Body of pancreas (tissue), 4 donors: ENCODE data around the gene CDS2. TPM values are rescaled to one million over a fixed set of nuclear protein-coding genes. Genes with fewer than 3 reads are reported as not detected.
A peak's percentile ranks its signal among the peaks of the same experiment; 100 is the strongest.

Experiments
- ATAC-seq: fragments of 150-250 bp; one replicate; pipeline ENCODE4 v1.9.1; 2016
- DNase-seq, 4 donors: peaks; one replicate each; pipeline ENCODE4 v3.0.0-alpha.2; 2019
- H3K27ac ChIP-seq, 4 donors: fragments of 200-600 bp; sonication (generic); 1 replicate in 3 of 4; 2 replicates in 1 of 4; pipeline versions ENCODE4 v1.5.1 to v1.6.1; 2016 to 2019; ENCODE audit warnings: mild to moderate bottlenecking in 1 of 4, mixed read lengths in 1 of 4, moderate library complexity in 1 of 4
- H3K27me3 ChIP-seq, 2 donors: fragments of 200-600 bp; sonication (generic); one replicate each; pipeline ENCODE4 v1.6.0; 2016; ENCODE audit warnings: mild to moderate bottlenecking in 1 of 2
- H3K36me3 ChIP-seq, 2 donors: fragments of 200-600 bp; sonication (generic); replicated peaks in 1 of 2; 2 replicates each; pipeline ENCODE4 v1.5.1; 2016; ENCODE audit warnings: low read depth in 2 of 2; ENCODE audit not compliant: insufficient read depth in 1 of 2
- H3K4me1 ChIP-seq: fragments of 200-600 bp; sonication (generic); one replicate; pipeline ENCODE4 v1.6.0; 2016
- H3K4me3 ChIP-seq, 2 donors: fragments of 200-600 bp; sonication (generic); 1 replicate in 1 of 2; 2 replicates in 1 of 2; pipeline ENCODE4 v1.5.1; 2016 to 2019
- H3K9me3 ChIP-seq, 3 donors: fragments of 200-600 bp; sonication (generic); 1 replicate in 2 of 3; 2 replicates in 1 of 3; pipeline ENCODE4 v1.5.1; 2016
- POLR2A ChIP-seq, 3 donors: fragments of 450-650 bp; IDR thresholded peaks; one replicate each; pipeline ENCODE4 v1.6.1; 2016; ENCODE audit warnings: antibody characterized with exemption in 3 of 3, mild to moderate bottlenecking in 2 of 3
- WGBS, 2 donors: methylation state at CpG; one replicate each; pipeline ENCODE4 v1.1.5; 2017; 5-methylcytosine and 5-hydroxymethylcytosine counted together
- intact Hi-C: fragments of 100-400 bp; cut with DNase I; formaldehyde crosslinking; loops from one replicate; pipeline ENCODE4 v1.15.1; 2023
- total RNA-seq, 2 donors: library from RNA; depleted of rRNA; stranded (reverse); fragments of >200 nt; gene quantifications; one replicate each; pipeline ENCODE4 v1.1.0, GENCODE V29; 2016
- TF ChIP-seq, protein P1 (sequence below), 7 experiments: fragments of 450-650 bp in 4 of 7; fragments of 200-600 bp in 3 of 7; sonication (generic) in 3 of 7; IDR thresholded peaks; one replicate each; pipeline ENCODE4 v1.5.1; 2016 to 2019; ENCODE audit warnings: antibody characterized with exemption in 7 of 7

The CDS2 gene
- total RNA-seq, result 10 to 100 TPM; 10.2 to 13.5 TPM

DNA sequence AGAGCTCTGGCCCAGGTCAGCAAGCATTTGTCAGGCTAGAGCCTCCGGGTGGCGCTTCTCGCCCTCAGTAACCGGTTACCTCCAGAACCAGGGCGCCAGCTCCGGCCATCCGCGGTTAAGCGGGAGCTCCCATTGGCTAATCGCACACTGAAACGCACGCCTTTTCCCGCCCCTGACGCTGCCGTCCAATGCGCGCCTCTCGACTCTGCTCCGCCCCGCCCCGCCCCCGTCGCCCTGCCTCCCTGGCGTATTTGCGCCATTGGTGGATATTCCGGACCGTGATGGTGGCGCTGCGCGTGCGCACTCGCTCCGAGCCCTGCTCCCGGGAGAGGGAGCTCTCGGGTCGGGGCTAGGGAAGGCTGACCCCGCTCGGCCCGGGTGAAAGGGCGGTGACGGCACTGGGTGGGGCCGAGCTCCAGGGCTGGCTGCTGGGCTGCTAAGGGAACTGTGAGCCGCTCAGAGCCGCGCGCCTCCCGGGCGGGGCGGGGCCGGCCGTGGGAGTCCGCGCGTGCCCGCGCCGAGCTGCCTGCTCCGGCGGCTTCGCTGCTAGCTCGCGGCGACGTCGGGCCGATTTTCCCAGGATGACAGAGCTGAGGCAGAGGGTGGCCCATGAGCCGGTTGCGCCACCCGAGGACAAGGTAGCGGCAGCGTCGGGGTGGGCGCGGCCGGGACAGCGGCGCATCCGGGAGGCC lies at the start of gene CDS2:
Gene CDS2 (plus strand): TSS at position 497 of the 692 bp plus-strand sequence. CDS start 85 bp downstream, at position 582.
- 0 to 1% methylated on average over 12 to 74 of the region's 78 CpGs for WGBS, 2 donors

DNA sequence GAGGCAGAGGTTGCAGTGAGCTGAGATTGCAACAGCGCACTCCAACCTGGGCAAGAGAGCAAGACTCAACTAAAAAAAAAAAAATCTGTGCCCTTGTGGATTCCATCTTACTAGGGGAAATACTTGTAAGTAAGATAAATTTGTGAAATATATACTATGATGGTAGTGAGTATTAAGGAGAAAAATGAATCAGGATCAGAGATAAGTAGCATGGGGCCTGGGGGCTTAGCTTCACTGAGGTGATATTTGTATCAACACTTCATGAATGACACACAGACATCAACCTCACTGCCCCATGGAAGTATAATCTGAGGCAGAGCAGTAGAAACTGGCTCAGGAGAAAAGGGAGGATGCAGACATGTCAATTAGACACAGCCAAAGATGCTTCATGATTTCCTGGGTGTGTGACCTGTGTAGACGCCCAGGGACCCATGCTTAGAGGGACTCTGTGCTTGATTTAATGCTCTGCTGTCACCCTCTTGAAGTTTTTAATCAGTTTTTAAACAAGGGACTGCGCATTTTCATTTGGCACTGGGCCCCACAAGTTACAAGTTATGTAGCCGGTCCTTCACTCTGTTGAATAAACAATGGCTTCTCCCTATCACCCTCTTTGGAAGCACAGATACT lies 48.9 kb upstream of the CDS2 start:
- Histone ChIP-seq H3K4me1 (peaks cover 12% of the 10 kb centered on the region), H3K27me3 (no peaks in the 10 kb centered on the region), H3K9me3 (no peaks in the 10 kb centered on the region), H3K4me3 (no peak overlapping the region), H3K36me3 (no peaks in the 10 kb centered on the region), H3K27ac (peak overlapping the region in 2 of 4 donors; percentile 54 to 57)
- ATAC-seq (no peak), DNase-seq (no peak)
- intact Hi-C loops, result no loop called here
- WGBS, 2 donors, result 44 to 68% methylated on average over 4 of the region's 4 CpGs
- TF ChIP-seq, protein P1, sequence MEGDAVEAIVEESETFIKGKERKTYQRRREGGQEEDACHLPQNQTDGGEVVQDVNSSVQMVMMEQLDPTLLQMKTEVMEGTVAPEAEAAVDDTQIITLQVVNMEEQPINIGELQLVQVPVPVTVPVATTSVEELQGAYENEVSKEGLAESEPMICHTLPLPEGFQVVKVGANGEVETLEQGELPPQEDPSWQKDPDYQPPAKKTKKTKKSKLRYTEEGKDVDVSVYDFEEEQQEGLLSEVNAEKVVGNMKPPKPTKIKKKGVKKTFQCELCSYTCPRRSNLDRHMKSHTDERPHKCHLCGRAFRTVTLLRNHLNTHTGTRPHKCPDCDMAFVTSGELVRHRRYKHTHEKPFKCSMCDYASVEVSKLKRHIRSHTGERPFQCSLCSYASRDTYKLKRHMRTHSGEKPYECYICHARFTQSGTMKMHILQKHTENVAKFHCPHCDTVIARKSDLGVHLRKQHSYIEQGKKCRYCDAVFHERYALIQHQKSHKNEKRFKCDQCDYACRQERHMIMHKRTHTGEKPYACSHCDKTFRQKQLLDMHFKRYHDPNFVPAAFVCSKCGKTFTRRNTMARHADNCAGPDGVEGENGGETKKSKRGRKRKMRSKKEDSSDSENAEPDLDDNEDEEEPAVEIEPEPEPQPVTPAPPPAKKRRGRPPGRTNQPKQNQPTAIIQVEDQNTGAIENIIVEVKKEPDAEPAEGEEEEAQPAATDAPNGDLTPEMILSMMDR (IDR thresholded peaks at IDR 0.05), result no peak
- no peak for TF ChIP-seq POLR2A (IDR thresholded peaks at IDR 0.05)

More for the DNA sequence above, at the start of gene CDS2:
- peaks cover 19% of the 10 kb centered on the region for H3K4me1 ChIP-seq
- TF ChIP-seq, protein P1 (IDR thresholded peaks at IDR 0.05), result peak; percentile 35 to 75 (median 67)
- TF ChIP-seq POLR2A (IDR thresholded peaks at IDR 0.05), result peak; percentile 72 to 94 (median 88)
- H3K4me3 ChIP-seq, result peak within 1 kb of the TSS; percentile 43 to 48
- H3K9me3 ChIP-seq, result no peaks in the 10 kb centered on the region
- intact Hi-C loops, result no loop called here
- peak within 1 kb of the TSS; percentile 86 to 97 (median 90) for H3K27ac ChIP-seq
- H3K27me3 ChIP-seq, result no peaks in the 10 kb centered on the region
- no peaks in the 10 kb centered on the region for H3K36me3 ChIP-seq
- ATAC-seq (peak; percentile 94), DNase-seq (peak; percentile 100)

DNA sequence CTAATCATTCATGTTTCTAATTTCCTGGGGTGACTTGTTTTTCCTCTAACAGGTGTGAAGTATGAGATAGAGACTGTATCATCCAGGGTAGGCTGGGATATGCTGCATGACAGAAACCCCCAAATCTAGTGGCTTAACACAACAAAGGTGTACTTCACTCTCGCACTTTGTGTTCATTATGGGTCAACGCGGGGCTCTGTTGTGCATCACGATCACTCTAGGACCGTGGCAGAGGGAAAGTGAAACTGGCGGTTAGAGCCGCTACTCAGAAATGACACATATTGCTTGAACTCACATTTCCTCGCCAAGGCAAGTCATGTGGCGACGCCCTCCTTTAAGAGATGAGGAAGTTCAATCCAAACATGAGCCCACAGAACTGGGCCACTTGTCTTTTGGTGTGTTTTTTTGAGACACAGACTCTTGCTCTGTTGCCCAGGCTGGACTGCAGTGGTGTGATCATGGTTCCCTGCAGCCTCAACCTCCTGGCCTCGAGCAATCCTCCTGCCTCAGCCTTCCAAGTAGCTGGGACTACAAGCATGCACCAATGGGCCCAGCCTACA lies 48.3 kb upstream of the CDS2 start:
- Histone ChIP-seq H3K27ac (peak overlapping the region in 2 of 4 donors; percentile 54 to 57), H3K4me3 (no peak overlapping the region), H3K9me3 (no peaks in the 10 kb centered on the region), H3K27me3 (no peaks in the 10 kb centered on the region), H3K36me3 (no peaks in the 10 kb centered on the region), H3K4me1 (peaks cover 6% of the 10 kb centered on the region)
- peak; percentile 40 for ATAC-seq
- peak in 1 of 3 donors; percentile 11 for TF ChIP-seq POLR2A (IDR thresholded peaks at IDR 0.05)
- TF ChIP-seq, protein P1 (IDR thresholded peaks at IDR 0.05), result no peak
- intact Hi-C loops, result no loop called here
- 64 to 81% methylated on average over 10 to 11 of the region's 11 CpGs for WGBS, 2 donors
- DNase-seq, result peak in 3 of 4 donors; percentile 30 to 80 (median 36)

DNA sequence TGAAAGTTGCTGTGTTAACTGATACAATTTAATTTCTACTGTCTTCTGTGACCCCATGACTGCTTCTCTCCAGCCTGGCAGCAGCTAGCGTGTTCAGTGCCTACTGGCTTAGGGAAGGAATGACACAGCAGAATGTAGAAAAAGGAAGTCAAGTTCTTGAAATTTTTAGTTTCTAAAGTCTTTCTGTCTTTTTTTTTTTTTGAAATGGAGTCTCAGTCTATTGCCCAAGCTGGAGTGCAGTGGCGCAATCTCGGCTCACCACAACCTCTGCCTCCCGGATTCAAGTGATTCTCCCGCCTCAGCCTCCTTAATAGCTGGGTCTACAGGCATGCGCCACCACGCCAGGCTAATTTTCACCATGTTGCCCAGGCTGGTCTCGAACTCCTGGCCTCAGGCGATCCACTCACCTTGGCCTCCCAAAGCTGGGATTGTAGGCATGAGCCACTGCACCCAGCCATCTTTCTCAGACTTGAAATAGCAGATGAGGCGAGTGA lies 46.4 kb upstream of the CDS2 start:
- no peak for TF ChIP-seq POLR2A (IDR thresholded peaks at IDR 0.05)
- 81 to 82% methylated on average over 10 of the region's 10 CpGs for whole genome bisulfite sequencing, 2 donors
- peak; percentile 15 for ATAC-seq
- Histone ChIP-seq H3K9me3 (no peaks in the 10 kb centered on the region), H3K27me3 (no peaks in the 10 kb centered on the region), H3K27ac (peak overlapping the region in 1 of 4 donors; percentile 57), H3K4me3 (no peak overlapping the region), H3K4me1 (no peaks in the 10 kb centered on the region), H3K36me3 (no peaks in the 10 kb centered on the region)
- peak in 2 of 4 donors; percentile 31 to 72 for DNase-seq
- intact Hi-C loops, result no loop called here

DNA sequence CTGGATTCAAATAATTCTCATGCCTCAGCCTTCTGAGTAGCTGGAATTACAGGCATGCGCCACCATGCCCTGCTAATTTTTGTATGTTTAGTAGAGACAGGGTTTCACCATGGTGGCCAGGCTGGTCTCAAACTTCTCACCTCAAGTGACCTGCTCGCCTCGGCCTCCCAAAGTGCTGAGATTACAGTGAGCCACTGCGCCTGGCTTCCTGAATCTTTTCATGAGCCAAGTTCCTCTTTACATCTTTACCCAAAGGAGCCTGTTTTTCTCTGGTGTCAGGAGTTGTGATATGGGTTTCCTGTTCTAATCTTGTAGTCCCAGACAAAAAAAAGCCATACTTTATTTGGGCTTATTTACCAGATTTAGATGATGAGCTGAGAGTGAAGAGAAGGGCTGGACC lies 41.4 kb upstream of the CDS2 start:
- peak overlapping the region in 1 of 4 donors; percentile 55 for H3K27ac ChIP-seq
- peak in 1 of 4 donors; percentile 53 for DNase-seq
- no peak for ATAC-seq

More for the DNA sequence above, 41.4 kb upstream of the CDS2 start:
- H3K27me3 ChIP-seq, result no peaks in the 10 kb centered on the region
- no peaks in the 10 kb centered on the region for H3K9me3 ChIP-seq
- WGBS, 2 donors, result 75 to 83% methylated on average over 4 of the region's 4 CpGs
- TF ChIP-seq, protein P1 (IDR thresholded peaks at IDR 0.05), result no peak
- no peak for TF ChIP-seq POLR2A (IDR thresholded peaks at IDR 0.05)
- intact Hi-C loops, result no loop called here
- H3K4me3 ChIP-seq, result no peak overlapping the region
- H3K4me1 ChIP-seq, result no peaks in the 10 kb centered on the region
- H3K36me3 ChIP-seq, result no peaks in the 10 kb centered on the region
